Activated CD8-positive, alpha-beta memory T cell treated with anti-CD3 and anti-CD28 coated beads for 36 hours (primary cell): ENCODE measurements around the gene F3. TPM values are rescaled to one million over a fixed set of nuclear protein-coding genes. Genes with fewer than 3 reads are reported as not detected.
"Not testable (repeated sequence)": the region's sequence is repeated elsewhere in the genome, so short reads cannot be mapped to it uniquely, and the experiment has no call there.

ENCODE experiments used
- CTCF ChIA-PET: fragments of 350-600 bp; sonication (Branson Sonifier 250); formaldehyde crosslinking; loops from one replicate; lab custom pipeline; 2021; ENCODE audit warnings: antibody characterized with exemption; lab: Charles Lee
- POLR2A ChIA-PET: fragments of 350-600 bp; sonication (Branson Sonifier 250); formaldehyde crosslinking; loops from one replicate; lab custom pipeline; 2021; ENCODE audit warnings: antibody characterized with exemption; lab: Charles Lee
- total RNA-seq, 2 experiments: library from RNA; stranded (reverse); gene quantifications; one replicate each; pipeline ENCODE4 v1.2.3, GENCODE V29; 2021

F3 gene
- under 1 TPM in 1 of 2 experiments, not detected in 1; 0.30 TPM for total RNA-seq

- POLR2A ChIA-PET: no interaction called here
- CTCF ChIA-PET: interaction anchor here (0.9 kb wide), 1 partner anchor 264 kb away, joined by 3 read pairs; no protein-coding TSS in a partner anchor
These were observed at the start of gene F3 for GRCh38 chr1:94541246-94542087. F3 (minus strand) TSS chr1:94541759; CDS start chr1:94541636, 123 bp downstream.

DNA sequence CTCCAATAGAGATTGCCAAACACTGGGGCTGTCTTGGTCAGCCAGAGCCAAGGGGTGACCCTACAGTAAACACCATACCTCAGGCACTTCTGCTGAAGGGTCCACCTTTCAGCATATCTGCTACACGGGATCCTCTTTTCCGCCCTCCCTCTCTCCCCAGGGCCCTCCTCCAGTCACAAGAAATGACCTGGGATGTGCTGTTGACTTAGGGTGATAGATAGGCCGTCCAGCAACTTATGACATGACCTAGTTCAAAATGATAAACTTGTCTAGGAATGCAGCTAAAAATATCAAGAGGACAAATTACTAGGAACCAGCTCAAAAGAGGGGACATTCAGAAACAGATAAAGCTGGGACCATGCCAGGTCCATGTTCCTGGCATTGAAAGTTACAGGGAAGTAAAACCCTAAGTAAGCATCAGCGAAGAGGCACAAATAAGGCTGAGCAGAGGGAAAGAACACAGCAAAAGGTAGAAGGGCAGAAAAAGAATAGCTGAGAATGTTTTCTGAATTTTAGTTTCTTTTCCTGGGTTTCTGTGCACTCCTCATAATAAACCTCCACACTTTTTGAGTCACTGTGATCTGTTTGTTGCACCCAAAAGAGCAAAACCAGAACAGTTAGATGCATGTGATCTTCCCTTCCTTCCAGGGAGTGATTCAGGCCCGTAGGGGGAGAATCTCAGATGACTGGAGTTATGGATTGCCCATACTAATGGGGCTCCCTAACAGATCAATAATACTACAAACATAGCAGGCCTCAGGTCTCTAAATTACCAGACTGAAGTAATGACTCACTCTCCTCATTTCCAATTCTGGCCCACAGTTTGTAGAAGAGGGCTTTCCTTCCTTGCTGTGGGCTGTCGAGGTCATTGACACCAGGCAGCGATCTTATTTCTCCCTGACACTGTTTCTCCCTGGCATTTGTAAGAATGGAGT, 48.9 kb upstream of the F3 start:
- POLR2A ChIA-PET: no interaction called here
- CTCF ChIA-PET: no interaction called here

- POLR2A ChIA-PET: no interaction called here
- CTCF ChIA-PET: no interaction called here
These were observed 48.2 kb upstream of the F3 start for GRCh38 chr1:94589728-94590127.

GRCh38 chr1:94582565-94582964, 41.0 kb upstream of the F3 start:
- ChIA-PET POLR2A (no interaction called here), CTCF (no interaction called here)

- ChIA-PET POLR2A (no interaction called here), CTCF (no interaction called here)
These were observed 39.0 kb upstream of the F3 start for GRCh38 chr1:94580367-94581115.

DNA sequence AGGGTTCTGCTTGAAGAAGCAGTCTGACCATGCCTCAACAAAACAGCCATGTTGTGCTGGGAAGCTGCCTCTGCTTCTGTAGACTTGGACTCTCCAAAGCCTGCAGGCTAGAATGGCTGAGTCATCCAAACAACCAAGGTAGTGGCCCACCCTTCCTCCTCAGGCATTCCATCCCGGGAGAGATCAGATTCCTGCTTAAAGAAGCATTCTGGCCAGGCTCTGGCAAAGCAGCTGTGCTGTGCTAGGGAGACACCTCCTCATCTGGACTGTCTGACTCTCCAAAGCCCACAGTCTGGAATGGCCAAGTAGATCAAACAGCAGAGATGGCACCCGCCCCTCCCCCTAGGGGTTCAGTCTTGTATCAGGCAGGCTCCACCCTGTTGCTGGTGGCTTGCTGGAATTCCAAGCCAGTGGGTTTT, 38.3 kb upstream of the F3 start:
- CTCF ChIA-PET: no interaction called here
- POLR2A ChIA-PET: no interaction called here

DNA sequence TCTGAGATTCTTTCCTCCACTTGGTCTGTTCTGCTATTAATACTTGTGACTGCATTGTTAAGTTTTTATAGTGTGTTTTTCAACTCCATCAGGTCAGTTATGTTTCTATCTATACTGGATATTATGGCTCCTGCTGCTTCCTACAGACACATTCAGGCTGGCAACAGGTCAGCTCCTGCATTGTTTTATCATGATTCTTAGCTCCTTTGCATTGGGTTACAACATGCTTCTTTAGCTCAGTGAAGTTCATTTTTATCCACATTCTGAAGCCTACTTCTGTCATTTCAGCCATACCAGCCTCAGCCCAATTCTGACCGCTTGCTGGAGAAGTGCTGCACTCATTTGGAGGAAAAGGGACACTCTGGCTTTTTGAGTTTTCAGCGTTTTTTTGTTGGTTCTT, 37.3 kb upstream of the F3 start:
- ChIA-PET CTCF (no interaction called here), POLR2A (no interaction called here)

DNA sequence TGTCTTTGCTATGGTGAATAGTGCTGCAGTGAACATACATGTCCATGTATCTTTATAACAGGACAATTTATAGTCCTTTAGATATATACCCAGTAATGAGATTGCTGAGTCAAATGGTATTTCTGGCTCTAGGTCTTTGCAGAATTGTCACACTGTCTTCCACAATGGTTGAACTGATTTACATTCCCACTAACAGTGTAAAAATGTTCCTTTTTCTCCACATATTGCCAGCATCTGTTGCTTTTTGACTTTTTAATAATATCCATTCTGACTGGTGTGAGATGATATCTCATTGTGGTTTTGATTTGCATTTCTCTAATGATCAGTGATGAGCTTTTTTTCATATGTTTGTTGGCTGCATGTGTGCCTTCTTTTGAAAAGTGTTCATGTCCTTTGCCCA, 32.4 kb upstream of the F3 start:
- CTCF ChIA-PET, POLR2A ChIA-PET: not testable (repeated sequence)

DNA sequence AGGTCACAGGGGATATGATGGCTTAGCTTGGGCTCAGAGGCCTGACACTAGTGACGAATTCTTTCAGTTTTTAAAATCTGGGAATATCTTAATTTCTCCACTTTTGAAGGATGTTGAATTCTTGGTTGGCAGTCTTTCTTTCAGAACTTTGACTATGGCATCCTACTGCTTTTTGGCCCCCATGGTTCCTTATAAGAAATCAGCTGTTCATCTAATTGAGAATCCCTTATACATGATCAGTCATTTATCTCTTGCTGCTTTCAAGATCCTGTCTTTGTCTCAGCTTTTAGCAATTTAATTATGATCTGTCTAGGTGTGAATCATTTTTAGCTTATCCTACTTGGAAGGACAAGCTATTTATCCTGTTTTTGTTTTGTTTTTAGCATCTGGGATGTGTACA, 31.2 kb upstream of the F3 start:
- ChIA-PET CTCF (no interaction called here), POLR2A (no interaction called here)

DNA sequence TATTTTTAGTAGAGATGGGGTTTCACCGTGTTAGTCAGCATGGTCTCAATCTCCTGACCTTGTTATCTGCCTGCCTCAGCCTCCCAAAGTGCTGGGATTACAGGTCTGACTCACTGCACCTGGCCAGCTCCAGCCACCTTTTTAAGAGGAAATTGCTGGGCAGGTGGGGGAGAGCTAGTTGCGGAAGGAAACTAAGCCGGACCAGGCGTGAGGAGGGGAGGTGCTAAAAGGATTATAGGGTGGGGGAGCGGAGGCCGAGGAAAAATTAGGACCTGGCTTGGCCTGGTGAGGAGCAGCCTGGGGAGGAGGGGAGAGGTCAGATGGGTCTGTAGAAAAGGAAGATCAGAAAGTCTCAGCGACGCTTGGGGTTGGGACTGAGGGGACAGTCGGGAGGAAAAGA, 29.4 kb upstream of the F3 start:
- POLR2A ChIA-PET, CTCF ChIA-PET: not testable (repeated sequence)

GRCh38 chr1:94568806-94569205, 27.2 kb upstream of the F3 start:
- POLR2A ChIA-PET, CTCF ChIA-PET: not testable (repeated sequence)

DNA sequence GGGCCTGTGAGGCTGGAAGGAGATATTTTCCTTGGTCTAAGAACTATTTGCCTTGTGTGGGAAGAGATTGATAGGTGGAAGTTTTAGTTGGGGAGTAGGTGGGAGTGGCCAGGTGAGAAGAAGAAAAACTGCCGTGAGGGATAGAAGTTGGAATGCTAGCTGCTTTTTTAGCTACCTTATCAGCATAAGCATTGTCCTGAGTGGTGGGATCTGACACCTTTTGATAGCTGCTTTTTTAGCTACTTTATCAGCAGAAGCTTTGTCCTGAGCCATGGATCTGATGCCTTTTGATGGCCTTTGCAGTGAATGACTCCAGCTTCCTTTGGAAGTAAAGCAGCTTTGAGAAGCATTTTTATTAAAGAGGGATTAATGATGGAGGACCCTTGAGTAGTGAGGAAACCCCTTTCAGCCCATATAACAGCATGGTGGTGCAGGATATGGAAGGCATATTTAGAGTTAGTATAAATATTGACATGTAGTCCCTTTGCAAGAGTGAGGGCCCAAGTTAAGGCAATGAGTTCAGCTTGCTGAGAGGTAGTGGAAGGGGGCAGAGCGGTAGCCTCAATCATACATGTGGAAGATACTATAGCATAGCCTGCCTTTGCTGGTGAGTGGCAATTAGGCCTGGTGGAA, 26.5 kb upstream of the F3 start:
- POLR2A ChIA-PET, CTCF ChIA-PET: not testable (repeated sequence)

DNA sequence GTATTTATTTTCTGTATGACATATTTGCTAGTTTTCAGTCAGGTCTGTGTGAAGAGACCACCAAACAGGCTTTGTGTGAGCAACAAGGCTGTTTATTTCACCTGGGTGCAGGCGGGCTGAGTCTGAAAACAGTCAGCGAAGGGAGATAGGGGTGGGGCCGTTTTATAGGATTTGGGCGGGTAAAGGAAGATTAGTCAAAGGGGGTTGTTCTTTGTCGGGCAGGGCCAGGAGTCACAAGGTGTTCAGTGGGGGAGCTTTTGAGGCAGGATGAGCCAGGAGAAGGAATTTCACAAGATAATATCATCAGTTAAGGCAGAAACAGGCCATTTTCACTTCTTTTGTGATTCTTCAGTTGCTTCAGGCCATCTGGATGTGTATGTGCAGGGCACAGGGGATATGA, 24.9 kb upstream of the F3 start:
- CTCF ChIA-PET, POLR2A ChIA-PET: not testable (repeated sequence)

- CTCF ChIA-PET: no interaction called here
- POLR2A ChIA-PET: no interaction called here
These were observed 24.3 kb upstream of the F3 start for GRCh38 chr1:94565901-94566300.

GRCh38 chr1:94562519-94563260, 21.1 kb upstream of the F3 start:
- ChIA-PET CTCF (no interaction called here), POLR2A (no interaction called here)

- ChIA-PET POLR2A (no interaction called here), CTCF (interaction anchor here (0.7 to 0.8 kb wide), 2 partner anchors 28 to 197 kb away, joined by 3 to 4 read pairs; no protein-coding TSS in a partner anchor)
These were observed 18.8 kb upstream of the F3 start for GRCh38 chr1:94560333-94560732.

DNA sequence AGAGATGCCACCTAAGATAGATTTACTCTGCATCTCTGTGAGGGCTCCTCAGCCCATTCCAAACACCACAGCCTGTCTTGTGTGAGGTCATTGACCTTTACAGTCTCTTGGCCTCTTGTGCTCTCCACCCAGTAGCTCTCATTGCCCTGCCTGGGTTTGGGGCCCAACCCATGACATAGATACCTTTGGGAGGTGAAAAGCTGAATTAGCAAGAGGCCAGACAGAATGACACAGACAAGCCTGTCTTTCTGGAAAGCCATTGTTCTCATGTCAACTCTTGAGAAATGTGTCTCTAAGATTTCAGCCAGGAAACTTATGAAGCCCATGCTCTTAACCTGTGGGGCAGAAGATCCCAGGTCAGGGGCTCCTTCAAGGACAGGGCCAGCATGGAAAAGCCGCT, 18.4 kb upstream of the F3 start:
- ChIA-PET CTCF (interaction anchor here (0.8 kb wide), 1 partner anchor 28 kb away, joined by 4 read pairs; no protein-coding TSS in a partner anchor), POLR2A (no interaction called here)

DNA sequence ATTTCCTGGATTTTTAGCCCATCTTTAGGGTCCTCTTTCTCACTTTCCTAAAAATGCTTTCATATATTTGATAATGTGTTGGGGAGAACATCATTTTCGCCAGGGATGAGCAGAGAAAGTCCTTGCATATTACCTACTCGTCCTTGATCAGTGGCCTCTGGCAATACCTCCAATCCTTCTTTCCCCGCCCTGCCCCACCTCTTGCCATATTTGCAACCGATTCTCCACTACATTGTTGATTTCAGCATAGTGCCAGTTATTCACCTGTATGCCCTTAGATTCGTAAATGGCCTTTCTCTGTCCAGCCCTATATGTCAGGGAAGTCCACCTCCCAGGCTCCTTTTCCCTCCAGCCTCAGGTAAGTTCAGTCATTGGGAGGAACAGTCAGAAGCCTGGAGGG, 13.5 kb upstream of the F3 start:
- CTCF ChIA-PET: no interaction called here
- POLR2A ChIA-PET: no interaction called here
